GM21515 (cell line): ENCODE results near the gene OTOR.

Experiments used
- ATAC-seq: cut with Tn5 transposase; IDR thresholded peaks from one replicate; pipeline ENCODE4 v1.9.1; 2021; ENCODE audit not compliant: unreplicated experiment

OTOR gene, protein sequence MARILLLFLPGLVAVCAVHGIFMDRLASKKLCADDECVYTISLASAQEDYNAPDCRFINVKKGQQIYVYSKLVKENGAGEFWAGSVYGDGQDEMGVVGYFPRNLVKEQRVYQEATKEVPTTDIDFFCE

DNA sequence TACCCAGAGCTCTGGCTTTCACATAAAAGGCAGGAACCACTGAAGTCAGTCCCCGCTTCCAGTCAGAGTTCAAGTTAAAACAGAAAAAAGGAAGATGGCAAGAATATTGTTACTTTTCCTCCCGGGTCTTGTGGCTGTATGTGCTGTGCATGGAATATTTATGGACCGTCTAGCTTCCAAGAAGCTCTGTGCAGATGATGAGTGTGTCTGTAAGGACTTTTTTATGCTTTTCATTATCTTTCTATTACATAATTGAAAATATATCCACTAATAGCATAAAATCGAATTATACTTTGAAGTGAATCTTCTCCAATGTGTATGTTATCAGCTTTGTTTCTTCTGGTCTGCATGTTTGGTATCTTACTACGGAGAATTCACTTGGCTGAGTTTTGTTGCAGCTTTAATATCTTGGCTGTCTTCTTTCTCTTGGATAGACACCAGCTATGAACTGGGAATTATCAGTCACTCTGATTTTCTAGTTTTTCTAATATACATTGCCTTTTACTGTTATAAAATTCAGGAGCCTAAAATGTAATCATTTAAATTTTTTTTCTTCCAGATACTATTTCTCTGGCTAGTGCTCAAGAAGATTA is at the start of gene OTOR:
Gene OTOR (plus strand): TSS at position 51 of the 593 bp plus-strand sequence. CDS start 44 bp downstream, at position 95.
- no peak for ATAC-seq

DNA sequence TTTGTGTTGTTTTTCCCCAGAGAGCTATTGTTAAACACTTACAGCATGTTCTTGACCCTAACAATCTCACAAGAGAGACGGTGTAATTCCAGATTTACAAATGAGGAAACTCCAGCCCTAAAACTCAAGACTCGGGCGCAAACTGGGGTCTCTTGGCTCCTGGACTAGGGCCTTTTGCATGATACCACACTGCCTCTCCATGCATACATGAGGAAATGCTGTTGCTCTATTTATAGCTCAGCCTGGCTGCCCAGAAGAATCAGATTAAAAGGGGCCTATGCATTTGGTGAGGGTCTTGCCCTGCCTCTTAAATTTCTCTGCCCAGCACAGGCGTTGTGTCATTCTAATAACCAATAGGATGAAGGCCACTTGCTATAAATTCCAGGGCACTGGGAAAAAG is 48.9 kb upstream of the OTOR start:
- no peak for ATAC-seq

DNA sequence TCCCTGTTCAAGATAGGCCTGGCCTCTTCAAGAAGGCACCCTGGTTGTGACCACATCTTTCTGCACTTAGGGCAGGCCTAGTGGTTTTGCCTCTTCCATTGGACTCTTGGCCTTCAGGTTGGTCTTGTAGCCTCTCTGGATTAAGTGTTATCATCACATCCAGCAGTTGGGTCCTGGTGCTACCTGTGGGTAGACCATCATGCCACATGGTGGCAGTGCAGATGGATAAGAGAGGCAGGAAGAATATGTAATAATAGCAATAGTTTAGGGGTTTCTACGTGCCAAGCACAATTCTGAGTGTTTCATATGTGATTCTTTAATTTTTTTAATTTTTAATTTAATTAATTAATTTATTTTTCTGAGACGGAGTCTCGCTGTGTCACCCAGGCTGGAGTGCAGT is 46.9 kb upstream of the OTOR start:
- ATAC-seq: no peak

DNA sequence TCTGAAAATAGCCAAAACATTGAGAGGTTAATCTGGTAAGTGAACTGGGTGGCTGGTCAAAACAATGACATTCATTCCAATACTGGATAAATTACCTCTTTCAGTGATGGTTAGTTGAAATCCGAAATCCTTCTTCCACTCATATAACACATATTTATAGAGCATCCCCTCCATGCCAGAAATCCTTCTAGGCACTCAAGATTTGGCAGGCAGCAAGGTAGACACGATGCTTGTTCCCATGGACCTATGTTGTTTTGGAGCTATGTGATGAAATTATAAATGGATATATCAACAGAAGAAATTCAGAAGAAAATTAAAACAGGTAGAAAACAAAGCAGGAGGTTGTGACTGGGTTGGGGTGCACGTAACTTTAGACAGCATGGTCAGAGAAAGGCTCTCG is 44.6 kb upstream of the OTOR start:
- ATAC-seq: no peak

DNA sequence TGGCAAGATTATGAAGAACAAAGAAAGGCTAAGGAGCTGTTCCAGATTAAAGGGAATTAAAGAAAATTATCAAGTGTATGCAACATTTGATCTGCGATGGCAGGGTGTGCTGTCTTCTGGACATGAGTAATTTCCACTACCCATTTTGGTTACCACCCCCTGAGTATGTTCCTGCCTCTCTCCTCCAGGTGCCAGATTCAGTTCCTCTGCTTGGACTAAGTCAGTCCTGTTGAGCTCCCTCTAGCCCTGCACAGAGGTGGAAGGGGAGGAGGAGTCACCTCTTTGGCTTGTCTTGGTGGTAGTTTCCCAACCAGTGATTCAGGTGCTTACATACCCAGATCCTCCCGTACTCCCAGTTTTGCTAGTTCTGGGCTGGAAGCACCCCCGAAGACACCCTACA is 40.5 kb upstream of the OTOR start:
- ATAC-seq: no peak

DNA sequence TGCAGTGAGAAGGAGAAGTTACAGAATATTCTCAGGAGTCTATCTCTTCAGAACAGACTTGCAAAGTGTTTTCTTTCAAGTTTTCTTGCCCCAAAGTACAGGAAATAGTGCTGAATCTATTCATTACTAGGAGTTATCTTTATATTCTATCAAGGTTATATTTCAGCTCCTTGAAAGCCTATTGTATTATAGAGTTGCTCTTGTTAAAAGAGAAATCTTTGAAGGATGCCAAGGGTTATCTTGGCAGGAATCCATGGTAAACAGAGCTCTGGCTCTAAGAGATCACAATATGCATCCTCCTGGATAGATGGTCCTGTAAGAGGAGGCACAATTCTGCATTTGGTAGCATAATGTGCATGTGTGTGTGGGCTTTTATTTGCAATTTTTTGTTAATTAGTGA is 39.6 kb upstream of the OTOR start:
- peak; percentile 14 for ATAC-seq

DNA sequence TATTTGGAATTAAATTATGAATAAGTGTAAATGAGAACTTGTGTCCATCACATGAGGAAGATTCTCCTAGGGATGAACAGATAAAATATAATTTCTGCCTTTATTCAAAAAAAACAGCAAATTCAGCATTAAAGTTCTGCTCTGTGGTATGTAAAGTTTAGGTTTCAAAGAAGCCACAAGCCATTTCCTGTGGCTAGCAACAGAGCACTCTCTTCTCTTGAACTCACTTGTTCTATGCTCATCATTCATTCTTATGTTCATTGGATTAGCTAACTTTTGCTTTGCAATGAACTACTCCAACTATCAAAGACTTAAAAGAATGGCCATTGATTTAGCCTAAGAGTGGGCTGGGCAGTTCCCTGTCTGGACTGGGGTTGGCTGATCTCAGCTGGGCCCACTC is 39.1 kb upstream of the OTOR start:
- ATAC-seq: peak; percentile 88

DNA sequence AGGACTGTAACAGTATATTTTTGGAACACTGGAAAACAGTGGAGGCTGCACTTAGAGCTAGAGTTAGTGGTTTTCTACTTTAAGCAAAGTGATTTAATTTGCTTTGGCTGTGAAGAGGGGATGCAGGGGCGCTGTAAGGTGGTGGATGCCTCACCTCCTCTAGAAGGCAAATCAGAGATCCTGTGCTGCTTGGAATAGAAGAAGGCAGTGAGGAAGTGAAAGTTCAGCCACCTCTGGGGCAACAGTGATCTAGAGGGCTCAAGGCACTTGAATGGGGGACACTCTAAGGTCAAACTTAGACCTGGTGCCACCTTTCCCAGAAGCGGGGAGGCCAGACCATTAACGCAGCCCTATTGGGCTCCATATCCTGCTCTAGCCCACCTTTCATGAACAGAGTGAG is 37.4 kb upstream of the OTOR start:
- peak; percentile 58 for ATAC-seq

DNA sequence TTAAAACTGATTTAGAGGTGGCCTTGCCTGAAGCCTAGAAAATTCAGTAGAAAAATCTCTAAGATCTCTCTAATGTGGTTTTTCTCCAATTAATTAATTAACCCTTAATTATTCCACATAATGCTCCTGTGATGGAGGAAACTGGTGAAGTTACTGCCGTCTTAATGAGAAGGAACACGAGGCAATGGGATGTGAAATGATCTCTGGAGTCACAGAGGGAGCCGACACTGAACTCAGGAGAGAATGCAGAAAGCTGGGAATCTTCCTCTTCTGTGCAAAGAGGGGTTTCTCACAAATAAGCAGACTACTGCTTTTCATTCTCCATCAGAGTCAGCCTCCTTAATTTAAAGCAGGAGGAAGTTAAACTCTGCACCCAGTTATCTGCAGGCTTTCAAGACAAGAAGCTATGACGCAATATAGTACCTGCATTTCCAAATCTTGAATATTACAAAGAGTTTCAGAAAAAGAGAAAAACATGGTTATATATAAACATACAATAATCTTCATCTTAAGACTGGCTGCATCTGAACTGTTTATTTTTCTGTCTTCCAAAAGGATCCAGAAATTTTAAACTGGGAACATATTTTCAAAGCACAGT is 36.4 kb upstream of the OTOR start:
- no peak for ATAC-seq

DNA sequence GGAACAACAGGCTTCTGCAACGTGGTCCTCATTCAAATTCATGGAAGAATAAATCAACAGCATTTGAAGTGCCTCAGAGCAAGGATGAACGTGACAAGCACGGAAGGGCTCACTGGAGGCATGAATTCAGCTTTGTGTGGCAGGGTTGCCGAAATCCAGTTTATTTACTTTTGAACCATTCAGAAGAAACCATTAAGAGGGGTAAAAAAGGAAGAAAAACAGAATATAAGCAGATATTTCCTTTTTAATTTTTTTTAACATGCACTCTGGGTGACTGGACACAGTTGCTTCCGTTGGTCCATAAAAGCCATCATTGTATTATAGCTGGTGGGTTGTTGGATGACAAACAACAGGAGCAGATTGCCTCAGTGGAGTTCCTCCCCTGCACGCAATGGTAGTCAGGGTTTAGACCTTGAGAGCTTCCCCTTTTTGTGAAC is 35.6 kb upstream of the OTOR start:
- ATAC-seq: no peak

DNA sequence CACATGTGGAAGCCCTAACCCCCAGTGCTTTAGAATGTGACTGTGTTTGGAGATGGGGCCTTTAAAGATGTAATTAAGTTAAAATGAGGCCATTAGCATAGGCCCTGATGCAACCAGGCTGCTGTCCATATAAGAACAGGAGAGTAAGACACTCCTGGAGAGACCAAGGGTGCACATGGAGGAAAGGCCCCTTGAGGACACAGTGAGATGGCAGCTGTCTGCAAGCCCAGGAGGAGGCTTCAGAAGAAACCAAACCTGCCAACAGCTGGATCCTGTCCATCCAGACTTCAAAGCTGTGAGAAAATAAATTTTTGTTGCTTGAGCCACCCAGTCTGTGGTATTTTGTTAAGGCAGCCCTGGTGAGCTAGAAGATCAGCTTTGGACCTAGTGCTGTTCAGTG is 35.1 kb upstream of the OTOR start:
- ATAC-seq: no peak

DNA sequence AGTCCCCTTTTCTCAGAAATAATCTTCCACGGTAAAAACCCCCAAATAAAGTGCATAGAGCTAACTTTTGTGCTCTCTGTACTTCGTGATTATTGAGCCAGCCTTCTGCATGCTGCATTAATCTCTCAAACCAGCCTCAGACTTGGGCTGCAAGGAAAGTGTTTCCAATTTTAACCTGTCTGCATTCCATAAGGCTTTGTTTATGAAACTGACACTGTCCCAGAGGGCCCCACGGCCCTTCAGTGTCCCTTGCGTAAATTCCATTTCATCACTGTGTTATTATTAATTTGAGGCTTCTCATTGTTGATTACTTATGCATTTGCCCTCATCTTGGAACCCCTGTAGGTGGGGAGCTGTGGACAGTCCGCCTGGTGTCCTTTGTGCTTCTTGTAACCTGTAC is 33.9 kb upstream of the OTOR start:
- ATAC-seq: no peak

DNA sequence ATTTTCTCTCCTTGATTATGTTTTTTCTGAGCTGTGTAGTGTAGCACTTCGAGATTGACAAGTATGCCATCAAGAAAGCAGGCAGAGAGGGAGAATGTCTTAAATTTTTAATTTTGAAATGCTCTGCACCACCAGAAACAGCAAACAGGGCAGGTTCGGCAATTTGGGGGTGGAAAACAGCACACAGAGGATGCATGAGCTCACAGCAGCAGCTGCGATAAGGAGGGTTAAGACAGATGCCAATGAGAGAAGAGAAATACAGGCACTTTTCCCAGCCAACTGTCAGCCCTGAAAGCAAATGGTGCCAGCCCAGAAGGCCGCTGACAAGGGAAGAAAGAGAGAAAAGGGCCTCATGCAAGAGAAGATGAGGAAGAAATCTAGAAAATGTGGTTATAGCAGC is 33.4 kb upstream of the OTOR start:
- no peak for ATAC-seq

DNA sequence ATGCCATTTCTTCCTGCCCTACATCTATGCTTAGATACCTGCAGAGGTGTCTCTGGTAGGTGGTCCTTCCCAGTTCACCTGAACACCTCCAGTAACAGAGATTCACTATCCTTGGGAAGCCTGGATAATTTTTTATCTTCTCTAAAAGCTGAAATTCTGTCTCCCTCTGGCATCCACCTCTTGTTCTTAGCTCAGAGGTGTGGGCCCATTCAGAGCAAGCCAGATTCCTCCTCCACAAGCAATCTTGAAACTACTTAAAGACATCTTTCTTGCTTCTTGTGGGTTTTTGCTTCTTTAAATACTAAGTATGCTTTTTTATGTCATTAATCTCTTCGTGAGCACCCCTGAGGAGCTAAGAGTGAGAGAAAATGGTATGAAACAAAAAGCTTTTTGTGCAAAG is 28.7 kb upstream of the OTOR start:
- ATAC-seq: no peak

DNA sequence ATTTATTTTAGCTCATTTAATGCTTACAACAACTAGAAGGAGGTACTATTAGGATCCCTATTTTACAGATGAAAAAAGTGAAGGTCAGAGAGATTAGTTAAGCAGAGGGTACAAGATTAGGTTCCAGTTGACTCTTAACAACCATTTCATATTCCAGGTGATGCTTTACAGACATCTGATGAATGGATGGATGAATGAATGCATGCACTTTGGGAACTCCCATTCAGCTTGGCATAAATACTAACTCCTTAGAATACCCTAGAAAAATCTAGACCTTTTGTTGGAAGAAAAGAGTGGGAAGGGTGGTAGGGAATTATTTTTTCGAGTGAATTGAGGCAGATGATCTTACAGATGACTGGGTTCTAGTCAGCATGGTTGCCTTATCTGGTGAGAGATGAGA is 19.1 kb upstream of the OTOR start:
- no peak for ATAC-seq

DNA sequence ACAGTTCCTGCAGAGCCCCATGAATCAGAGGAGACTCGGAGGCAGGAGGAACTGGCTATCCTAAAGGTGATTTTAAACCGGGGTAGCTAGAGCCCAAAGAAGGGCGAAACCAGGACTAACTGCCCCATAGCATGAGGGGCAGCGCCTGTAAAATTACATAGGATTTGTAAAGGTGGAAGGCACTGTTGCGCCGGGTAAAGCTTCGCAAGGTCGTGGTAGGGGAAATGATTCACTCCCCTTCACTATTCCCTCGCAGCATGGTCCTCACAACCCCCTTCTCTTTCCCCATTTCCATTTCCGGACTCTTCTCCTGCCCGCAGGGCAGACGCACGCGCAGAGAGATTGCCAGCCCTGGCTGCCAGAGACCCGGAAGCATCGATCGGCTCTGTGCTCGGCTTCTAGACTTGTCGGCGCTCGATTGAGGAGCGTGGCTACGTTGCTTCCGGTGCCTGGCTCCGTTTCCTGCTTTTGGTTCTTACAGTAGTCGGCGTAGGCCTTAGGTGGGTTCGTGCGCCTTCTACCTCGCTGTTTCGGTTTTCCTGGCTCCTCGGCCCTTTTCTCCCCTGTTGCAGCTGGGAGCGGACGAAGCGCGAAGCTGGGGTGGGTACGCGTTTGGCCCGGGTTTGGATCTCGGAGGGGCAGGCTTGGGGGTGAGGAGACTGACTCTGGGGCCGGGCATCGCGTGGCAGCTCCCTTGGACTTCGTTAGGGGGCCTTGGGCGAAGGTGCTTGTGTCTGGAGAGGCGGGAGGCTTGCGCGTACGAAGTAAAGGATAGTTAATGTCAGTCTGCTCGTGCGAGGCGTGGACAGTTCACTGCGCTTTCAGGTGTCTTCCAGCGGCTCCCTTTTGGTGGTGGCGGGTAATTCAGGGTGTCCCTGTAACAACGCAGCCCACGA is 18.3 kb upstream of the OTOR start, which contains the start of gene SNRPB2:
Gene SNRPB2 (plus strand): TSS at position 462 of the 896 bp plus-strand sequence. CDS start 1,677 bp downstream, outside the sequence.
- peak; percentile 99 for ATAC-seq

DNA sequence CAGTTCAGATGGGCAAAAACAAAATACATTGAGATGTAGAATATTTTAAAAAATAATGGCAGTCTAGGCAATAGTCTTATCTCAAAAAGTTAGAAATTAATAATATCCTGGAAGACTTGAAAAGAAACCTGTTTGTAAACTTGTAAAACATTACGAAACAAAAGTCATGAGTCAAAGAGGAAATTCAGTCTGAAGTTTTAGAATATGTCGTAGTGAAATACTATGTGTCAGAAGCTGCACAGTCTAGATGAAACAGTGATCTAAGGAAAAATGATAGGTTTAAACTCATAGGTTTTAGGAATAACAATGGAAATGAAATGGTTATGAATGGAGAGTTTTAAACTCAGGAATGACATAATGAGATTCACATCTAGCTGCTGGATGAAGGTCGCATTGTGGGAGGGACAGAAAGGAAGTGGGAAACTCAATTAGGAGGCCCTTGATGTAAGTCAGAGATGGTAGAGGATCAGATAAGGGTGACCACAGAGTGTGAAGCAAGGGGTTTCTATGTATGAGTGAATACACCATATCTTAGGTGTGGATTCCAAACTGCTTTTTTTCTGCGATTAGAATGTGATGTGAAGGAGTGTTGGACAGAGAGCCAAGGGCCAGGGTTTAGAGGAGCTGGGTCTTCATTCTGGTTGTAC is 15.5 kb upstream of the OTOR start:
- no peak for ATAC-seq

DNA sequence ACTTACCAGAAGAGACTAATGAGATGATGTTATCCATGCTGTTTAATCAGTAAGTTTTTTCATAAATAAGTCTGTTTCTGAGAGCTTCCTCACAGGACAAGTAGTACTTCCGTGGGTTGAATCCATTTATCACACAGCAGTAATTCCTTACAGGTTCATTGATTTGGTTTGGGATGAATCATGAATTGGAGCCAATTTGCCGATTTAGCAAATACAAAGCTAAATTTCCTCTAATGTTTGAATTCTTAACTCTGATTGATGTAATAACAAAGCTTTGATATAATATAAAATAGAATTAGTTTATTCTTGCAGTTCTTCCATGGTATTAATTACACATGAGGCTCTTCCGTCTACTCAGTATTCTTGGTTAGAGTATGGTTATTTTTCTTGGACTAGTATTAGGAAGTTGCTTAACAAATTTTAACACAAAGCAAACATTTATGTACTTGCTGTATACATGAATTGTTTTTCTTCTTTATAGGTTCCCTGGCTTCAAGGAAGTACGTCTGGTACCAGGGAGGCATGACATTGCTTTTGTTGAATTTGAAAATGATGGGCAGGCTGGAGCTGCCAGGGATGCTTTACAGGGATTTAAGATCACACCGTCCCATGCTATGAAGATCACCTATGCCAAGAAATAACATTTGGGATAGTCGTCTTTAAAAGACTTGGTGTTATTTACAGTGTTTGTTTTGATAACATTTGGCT is 7.6 kb upstream of the OTOR start:
- no peak for ATAC-seq

DNA sequence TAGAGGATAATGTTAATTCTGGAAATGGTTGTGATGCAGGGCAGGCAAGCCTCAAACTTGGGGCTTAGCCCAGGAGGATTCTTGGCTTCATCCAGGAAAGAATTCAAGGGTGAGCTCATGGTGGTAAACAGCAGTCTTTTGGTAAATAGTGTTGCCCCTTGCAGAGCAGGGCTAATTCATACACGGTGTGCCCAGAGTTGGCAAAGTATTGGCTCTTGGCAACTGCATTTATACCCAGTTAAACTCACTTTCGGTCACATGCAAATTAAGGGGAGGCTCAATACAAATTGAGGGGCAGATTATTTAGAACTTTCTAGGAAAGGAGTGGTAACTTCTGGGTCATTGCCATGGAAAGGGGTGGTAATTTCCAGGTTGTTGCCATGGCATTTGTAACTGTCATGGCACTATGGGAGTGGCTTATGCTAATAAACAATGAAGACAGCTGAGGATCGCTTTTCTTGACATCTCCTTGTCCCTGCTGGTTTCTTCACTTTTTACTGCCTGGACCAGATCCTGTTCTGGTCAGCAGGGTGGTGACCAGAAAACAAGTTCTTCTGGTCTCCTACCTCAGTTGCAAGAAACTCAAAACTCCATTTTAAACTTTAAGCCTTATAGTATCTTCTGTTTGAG is 3.9 kb upstream of the OTOR start:
- ATAC-seq: no peak

DNA sequence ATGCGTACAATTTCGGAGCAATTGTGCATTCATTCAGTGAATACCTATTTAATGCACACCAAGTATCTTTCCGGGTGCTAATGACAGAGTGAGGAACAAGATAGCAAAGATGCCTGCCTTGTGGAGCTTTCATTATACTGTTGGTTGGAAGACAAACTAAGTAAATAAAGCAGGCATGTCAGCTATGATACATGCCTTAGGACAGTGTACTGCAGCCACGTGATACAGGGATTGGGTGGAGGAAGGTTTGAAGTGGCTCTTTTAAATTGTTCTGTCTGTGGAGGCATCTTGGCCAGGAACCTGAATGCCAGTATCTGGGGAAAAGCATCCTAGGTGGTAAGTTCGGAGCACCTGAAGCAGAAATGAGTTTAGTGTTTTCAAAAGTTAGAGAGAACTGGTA is 3.0 kb upstream of the OTOR start:
- ATAC-seq: no peak
